ENCODE results near the gene USP27X.
A peak's percentile ranks its signal among the peaks of the same experiment; 100 is the strongest.

USP27X gene

GRCh38 chrX:49878834-49879655 is at the start of gene USP27X:
Gene USP27X, plus strand, starts transcription at chrX:49879484. Its CDS starts 824 bp downstream, at chrX:49880308.
- peak; percentile 20 to 56 (median 32) for DNase-seq (ENCODE audit: low read depth in 4 of 4, low spot score in 1 of 4)

DNA sequence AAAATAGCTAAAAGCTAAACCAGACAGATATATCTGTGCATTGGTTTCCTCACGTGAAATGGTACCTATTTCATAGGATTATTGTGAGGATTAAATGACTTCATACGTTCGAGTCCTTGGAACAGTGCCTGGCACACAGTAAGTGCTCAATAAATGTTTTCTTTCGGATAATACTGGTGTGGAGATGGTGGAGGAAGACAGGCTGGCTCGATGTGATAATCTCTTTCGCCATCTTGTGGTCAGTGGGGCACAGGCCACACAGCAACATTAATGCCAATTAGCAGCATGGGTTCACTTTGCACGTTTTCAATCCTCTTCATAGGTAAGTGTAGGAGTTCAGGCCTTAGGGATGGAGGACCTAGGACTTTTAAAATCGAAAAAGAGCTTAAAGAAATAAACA is 40.9 kb upstream of the USP27X start:
- no peak for DNase-seq (ENCODE audit: low read depth in 4 of 4, low spot score in 1 of 4)

- peak; percentile 0 to 34 (median 20) for DNase-seq (ENCODE audit: low read depth in 4 of 4, low spot score in 1 of 4)
Measured at GRCh38 chrX:49840679-49841078, 38.6 kb upstream of the USP27X start.

- DNase-seq (ENCODE audit: low read depth in 4 of 4, low spot score in 1 of 4), result no peak
Measured at GRCh38 chrX:49842621-49843020, 36.7 kb upstream of the USP27X start.

GRCh38 chrX:49844611-49845010 is 34.7 kb upstream of the USP27X start:
- DNase-seq (ENCODE audit: low read depth in 4 of 4, low spot score in 1 of 4), result no peak

GRCh38 chrX:49845701-49846403 is 33.4 kb upstream of the USP27X start:
- no peak for DNase-seq (ENCODE audit: low read depth in 4 of 4, low spot score in 1 of 4)

- DNase-seq (ENCODE audit: low read depth in 4 of 4, low spot score in 1 of 4), result no peak
Measured at GRCh38 chrX:49846522-49846921, 32.8 kb upstream of the USP27X start.

GRCh38 chrX:49848275-49848674 is 31.0 kb upstream of the USP27X start:
- no peak for DNase-seq (ENCODE audit: low read depth in 4 of 4, low spot score in 1 of 4)

GRCh38 chrX:49850028-49850427 is 29.3 kb upstream of the USP27X start:
- DNase-seq (ENCODE audit: low read depth in 4 of 4, low spot score in 1 of 4), result no peak

GRCh38 chrX:49853661-49854060 is 25.6 kb upstream of the USP27X start:
- DNase-seq (ENCODE audit: low read depth in 4 of 4, low spot score in 1 of 4), result no peak

DNA sequence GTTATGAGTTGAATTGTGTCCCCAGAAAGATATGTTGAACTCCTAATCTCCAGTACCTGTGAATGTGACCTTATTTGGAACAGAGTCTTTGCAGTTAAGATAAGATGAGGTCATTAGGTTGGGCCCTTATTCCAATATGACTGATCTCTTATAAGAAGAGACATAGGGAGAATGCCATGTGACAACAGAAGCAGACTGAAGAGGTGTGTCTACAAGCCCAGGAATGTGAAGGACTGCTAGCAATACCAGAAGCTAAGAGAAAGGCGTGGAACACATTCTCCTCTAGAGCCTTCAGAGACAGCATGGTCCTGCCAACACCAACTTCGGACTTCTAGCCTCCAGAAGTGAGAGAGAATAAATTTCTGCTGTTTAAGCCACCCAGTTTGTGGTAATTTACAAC is 22.5 kb upstream of the USP27X start:
- no peak for DNase-seq (ENCODE audit: low read depth in 4 of 4, low spot score in 1 of 4)

DNA sequence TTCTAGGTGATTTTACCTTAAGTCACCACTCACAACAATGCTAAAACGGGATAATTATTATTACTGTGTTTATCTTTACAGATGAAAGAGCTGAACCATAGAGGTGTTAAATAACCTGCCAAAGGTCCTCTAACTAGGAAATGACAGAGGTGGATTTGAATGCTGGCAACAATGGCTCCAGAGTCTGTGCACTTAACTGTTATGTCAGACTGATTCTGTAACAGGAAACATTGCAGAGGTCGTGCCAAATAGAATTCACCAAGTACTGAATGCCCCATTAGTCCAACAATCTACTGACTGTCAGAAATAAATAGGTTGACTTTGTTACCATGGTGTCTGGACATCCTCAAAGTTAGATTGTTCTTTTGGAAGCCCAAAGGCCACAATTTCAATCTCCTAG is 20.9 kb upstream of the USP27X start:
- DNase-seq (ENCODE audit: low read depth in 4 of 4, low spot score in 1 of 4), result no peak

- no peak for DNase-seq (ENCODE audit: low read depth in 4 of 4, low spot score in 1 of 4)
Measured at GRCh38 chrX:49859491-49859890, 19.8 kb upstream of the USP27X start.

DNA sequence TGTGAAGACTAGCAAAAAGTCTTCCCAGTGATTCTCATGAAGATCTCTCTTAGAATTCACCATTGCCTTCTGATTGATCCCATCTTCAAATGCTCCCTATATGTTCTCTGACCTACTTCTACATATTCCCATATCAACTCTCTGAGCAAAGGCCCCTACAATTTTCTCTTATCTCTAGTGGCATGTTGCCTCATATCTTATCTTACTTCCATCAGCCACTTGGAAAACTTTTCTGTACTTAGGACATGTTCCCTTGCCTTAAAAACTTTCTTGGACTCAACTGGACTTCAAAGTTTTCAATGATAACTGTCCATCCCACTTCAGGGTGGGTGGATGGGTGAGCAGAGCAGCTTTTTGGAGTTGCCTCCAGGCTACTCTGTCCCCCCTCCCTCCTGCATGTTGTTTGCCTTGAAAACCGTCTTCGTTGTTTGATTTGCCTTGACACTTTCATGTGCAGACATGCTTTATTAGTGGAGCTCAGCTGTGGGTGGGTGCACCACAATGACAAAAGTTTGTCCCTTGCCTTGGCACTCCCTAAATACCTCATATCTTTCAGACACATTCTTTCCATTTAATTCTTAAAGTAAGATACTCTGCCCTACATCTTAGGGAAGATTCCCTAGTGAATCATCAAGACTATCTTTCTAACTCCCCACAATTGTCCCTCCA is 18.3 kb upstream of the USP27X start:
- no peak for DNase-seq (ENCODE audit: low read depth in 4 of 4, low spot score in 1 of 4)

DNA sequence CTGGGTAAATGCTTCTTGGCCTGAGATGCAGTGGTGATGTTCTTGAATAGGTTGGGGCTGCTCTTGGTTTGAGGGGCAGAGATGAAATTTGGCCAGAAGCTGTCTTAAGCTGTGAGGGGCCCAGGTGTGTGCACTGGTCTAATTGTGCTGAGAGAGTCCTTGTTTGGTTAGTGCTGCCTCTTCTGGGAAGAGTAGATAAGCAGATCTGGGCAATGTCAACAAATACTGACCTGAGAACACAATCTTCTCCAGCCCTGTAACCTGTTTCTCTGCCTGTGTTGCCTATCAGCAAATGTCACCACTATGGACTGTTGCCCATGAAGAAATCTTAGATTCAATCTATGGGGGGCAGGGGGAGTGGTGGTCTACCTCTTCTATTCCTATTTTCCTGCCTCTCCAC is 17.2 kb upstream of the USP27X start:
- no peak for DNase-seq (ENCODE audit: low read depth in 4 of 4, low spot score in 1 of 4)

DNA sequence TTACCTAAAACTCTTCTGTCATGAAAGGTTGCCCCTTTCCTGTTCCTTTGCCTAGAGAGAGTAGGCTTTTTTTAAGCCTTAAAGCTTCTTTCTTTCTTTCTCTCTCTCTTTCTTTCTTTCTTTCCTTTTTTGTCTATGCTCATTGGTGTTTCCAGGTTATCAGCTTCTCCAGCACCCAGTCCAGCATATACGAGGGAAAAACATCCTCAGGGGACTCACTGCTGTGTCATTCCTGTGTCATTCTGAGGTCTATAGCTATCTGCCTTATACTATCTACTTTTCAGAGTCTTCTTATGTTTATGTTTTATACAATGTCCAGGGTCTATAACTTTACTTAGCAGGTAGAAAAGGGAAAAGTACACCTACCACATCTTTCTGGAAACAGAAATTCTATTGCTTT is 10.5 kb upstream of the USP27X start:
- DNase-seq (ENCODE audit: low read depth in 4 of 4, low spot score in 1 of 4), result no peak

GRCh38 chrX:49876750-49877149 is 2.5 kb upstream of the USP27X start:
- DNase-seq (ENCODE audit: low read depth in 4 of 4, low spot score in 1 of 4), result no peak

DNA sequence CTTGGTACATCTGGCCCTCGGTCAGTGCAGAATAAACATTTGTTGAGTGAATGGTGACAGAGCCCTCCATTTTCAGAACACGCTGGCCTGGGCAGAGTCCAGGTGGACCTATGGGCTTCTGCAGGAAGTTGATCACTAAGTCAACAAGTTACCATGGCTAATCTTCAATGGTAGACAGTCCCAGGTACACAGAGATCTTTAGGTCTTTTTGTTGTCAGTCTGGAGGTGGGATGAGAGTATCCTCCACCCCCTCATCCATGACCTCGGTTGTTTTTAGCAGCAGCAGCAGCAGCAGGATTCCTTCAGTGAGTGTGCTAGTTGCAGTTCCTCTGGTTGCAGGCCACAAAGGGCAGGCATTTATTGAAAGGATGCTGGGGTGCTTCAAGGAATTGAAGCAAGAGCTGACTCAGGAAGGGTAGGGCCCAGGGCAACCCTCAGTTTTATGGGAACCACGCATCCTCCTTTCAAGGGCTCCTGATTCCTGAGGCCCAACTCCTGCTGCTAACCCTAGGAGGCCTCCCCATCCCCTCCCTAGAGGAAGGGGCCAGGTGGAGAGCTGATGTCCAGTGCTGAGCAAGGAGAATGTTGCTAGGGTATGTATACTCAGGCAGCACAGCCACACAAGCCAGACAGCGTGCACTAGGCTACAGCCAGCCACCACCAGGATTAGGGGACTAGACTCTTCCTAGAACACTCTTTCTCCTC is 1.7 kb upstream of the USP27X start:
- DNase-seq (ENCODE audit: low read depth in 4 of 4, low spot score in 1 of 4), result no peak

DNA sequence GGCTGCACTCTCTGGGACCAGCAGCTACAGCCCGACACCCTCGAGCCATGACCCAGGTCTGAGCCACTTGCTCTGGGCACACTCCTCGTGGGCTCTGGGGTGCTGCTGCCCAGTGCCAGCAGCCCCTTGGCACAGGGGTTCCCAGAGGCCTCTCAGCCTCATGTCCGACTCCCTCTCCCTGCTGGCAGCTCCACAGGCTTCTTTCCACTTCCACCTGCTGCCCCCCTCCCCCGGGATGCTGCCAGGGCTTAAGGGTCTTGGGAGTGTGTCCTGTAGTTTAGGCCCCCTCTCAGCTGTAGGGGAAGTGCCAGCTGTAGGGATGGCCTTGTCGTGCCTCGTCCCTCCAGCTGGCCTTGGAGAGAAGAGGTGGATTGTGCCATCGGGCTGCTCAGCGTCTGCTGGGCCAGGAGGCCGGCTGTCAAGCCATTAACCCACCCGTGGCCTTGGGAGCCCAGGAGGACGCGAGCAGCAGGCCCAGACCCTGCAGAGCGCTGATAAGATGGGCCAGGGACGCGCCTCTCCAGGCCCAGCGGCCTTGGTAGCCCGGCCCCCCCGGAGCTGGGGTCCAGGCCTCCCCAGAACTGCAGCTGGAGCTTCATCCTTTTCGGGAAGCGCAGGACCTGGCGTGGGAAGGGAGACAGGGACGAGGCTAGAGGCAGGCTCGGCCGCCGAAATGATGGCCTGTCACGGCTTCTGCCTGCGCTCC is 1.0 kb upstream of the USP27X start:
- no peak for DNase-seq (ENCODE audit: low read depth in 4 of 4, low spot score in 1 of 4)

DNA sequence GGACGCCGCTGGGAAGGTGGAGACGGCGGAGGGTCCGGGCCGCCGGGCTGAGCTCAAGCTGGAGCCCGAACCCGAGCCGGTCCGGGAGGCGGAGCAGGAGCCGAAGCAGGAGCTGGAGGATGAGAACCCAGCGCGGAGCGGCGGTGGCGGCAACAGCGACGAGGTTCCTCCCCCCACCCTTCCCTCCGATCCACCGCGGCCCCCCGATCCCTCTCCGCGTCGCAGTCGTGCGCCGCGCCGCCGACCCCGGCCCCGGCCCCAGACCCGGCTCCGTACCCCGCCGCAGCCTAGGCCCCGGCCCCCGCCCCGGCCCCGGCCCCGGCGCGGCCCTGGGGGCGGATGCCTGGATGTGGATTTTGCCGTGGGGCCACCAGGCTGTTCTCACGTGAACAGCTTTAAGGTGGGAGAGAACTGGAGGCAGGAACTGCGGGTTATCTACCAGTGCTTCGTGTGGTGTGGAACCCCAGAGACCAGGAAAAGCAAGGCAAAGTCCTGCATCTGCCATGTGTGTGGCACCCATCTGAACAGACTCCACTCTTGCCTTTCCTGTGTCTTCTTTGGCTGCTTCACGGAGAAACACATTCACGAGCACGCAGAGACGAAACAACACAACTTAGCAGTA is 483 bp downstream of the USP27X start:
- no peak for DNase-seq (ENCODE audit: low read depth in 4 of 4, low spot score in 1 of 4)

Data from stimulated activated CD4-positive, alpha-beta T cell treated with anti-CD3 and anti-CD28 coated beads, Interleukin-1b, Interleukin-23, amount 100 ng/mL, for 24 hours (primary cell).